Ishikawa (cell line): Measurements from ENCODE around the gene DCD.

Experiments used
- CEBPB ChIP-seq: IDR thresholded peaks from 2 replicates; pipeline ENCODE4 v1.6.1; 2012
- CREB1 ChIP-seq: IDR thresholded peaks from 2 replicates; pipeline ENCODE4 v1.6.1; 2012; ENCODE audit warnings: low read depth
- EGR1 ChIP-seq: IDR thresholded peaks from 2 replicates; pipeline ENCODE4 v1.6.1; 2012
- EP300 ChIP-seq: IDR thresholded peaks from 2 replicates; pipeline ENCODE4 v1.6.1; 2012; ENCODE audit warnings: borderline replicate concordance
- FOXM1 ChIP-seq: IDR thresholded peaks from 2 replicates; pipeline ENCODE4 v1.6.1; 2012; ENCODE audit warnings: low read depth, borderline replicate concordance
- NFIC ChIP-seq: IDR thresholded peaks from 2 replicates; pipeline ENCODE4 v1.6.1; 2012
- RAD21 ChIP-seq: IDR thresholded peaks from 2 replicates; pipeline ENCODE4 v1.6.1; 2012; ENCODE audit warnings: low read depth
- REST ChIP-seq: IDR thresholded peaks from 2 replicates; pipeline ENCODE4 v1.6.1; 2012; ENCODE audit warnings: low read depth, mild to moderate bottlenecking
- TAF1 ChIP-seq: IDR thresholded peaks from 2 replicates; pipeline ENCODE4 v1.6.1; 2012; ENCODE audit warnings: low read depth, mild to moderate bottlenecking
- TCF12 ChIP-seq: IDR thresholded peaks from 2 replicates; pipeline ENCODE4 v1.6.1; 2012; ENCODE audit warnings: low read depth
- TEAD4 ChIP-seq: IDR thresholded peaks from 2 replicates; pipeline ENCODE4 v1.6.1; 2012
- YY1 ChIP-seq: IDR thresholded peaks from 2 replicates; pipeline ENCODE4 v1.6.1; 2012; ENCODE audit warnings: low read depth
- ZBTB7A ChIP-seq: IDR thresholded peaks from 2 replicates; pipeline ENCODE4 v1.6.1; 2012; ENCODE audit warnings: low read depth
- TF ChIP-seq, protein P1 (sequence below): IDR thresholded peaks from 2 replicates; pipeline ENCODE4 v1.6.1; 2012
- TF ChIP-seq, protein P2 (sequence below): IDR thresholded peaks from 2 replicates; pipeline ENCODE4 v1.6.1; 2012

The DCD gene

DNA sequence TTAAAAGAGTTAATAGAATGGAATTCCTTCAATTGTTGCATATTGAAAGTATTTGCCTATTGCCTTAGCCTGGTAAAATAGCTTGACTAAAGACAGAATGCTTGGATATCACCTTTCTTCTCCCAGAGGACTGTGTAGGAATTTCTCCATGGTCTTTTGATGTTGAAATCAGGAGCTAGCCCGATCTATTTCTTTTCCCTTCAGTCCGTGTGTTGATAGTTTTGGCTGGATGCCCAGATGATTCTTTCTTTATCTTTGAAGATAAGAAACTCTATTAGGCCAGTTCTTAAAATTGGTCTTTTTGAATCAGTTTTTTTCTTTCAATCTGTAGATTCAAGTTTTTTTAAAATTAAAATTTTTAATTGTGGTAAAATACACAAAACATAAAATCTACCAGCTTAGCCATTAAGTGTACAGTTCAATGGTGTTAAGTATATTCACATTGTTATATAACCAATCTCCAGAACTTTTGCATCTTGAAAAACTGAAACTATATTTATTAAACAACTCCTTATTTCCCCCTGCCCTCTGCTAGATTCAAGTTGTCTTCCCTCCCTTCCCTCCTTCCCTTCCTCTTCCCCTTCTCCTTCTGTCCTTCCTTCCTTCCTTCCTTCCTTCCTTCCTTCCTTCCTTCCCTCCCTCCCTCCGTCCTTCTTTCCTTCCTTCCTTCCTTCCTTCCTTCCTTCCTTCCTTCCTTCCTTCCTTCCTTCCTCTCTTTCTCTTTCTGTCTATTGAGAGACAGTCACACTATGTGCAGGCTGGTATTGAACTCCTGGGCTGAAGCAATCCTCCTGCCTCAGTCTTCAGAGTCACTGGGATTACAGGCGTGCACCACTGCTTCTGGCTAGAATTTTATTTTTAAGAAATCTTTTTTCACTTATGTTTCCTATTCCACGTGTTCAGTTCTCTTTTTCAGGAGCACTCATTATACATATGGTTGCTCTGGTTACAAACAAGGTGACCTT lies 23.6 kb downstream of the DCD start:
- TF ChIP-seq, protein P1, sequence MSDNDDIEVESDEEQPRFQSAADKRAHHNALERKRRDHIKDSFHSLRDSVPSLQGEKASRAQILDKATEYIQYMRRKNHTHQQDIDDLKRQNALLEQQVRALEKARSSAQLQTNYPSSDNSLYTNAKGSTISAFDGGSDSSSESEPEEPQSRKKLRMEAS = no peak
- TF ChIP-seq NFIC = no peak
- TF ChIP-seq EGR1 = no peak
- TF ChIP-seq TEAD4 = no peak
- no peak for TF ChIP-seq RAD21
- no peak for TF ChIP-seq EP300
- TF ChIP-seq ZBTB7A = no peak
- no peak for TF ChIP-seq TCF12
- no peak for TF ChIP-seq FOXM1
- TF ChIP-seq, protein P2, sequence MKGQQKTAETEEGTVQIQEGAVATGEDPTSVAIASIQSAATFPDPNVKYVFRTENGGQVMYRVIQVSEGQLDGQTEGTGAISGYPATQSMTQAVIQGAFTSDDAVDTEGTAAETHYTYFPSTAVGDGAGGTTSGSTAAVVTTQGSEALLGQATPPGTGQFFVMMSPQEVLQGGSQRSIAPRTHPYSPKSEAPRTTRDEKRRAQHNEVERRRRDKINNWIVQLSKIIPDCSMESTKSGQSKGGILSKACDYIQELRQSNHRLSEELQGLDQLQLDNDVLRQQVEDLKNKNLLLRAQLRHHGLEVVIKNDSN = no peak
- no peak for TF ChIP-seq CEBPB
- TF ChIP-seq REST = no peak
- no peak for TF ChIP-seq CREB1
- TF ChIP-seq YY1 = no peak
- TF ChIP-seq TAF1 = no peak

- TF ChIP-seq CEBPB = no peak
- no peak for TF ChIP-seq ZBTB7A
- TF ChIP-seq CREB1 = no peak
- no peak for TF ChIP-seq TCF12
- TF ChIP-seq REST = no peak
Observed at GRCh38 chr12:54622463-54623183, 25.5 kb downstream of the DCD start.

- TF ChIP-seq TAF1 (no peak), FOXM1 (no peak), EGR1 (no peak), TEAD4 (no peak), REST (no peak), NFIC (no peak), CEBPB (no peak), RAD21 (no peak), YY1 (no peak), EP300 (no peak), CREB1 (no peak), TCF12 (no peak), ZBTB7A (no peak)
- TF ChIP-seq, protein P1 = no peak
- TF ChIP-seq, protein P2 = no peak
Observed at GRCh38 chr12:54616933-54617680, 31.1 kb downstream of the DCD start.
